HCT116 (cell line): ENCODE data around the gene FGD5. TPM values are rescaled to one million over a fixed set of nuclear protein-coding genes. Genes with fewer than 3 reads are reported as not detected.

ENCODE experiments used
- ATAC-seq: fragments of 200-7000 bp; cut with Tn5 transposase; 2 replicates; pipeline ENCODE4 v1.9.1; 2020; ENCODE audit warnings: mild to moderate bottlenecking, moderate library complexity
- BruUV-seq: library from RNA; stranded (reverse); fragments of 400-500 nt; replicated peaks from 2 replicates; lab custom pipeline; 2021; lab: Mats Ljungman, UMichigan
- CTCF ChIA-PET: fragments of 300-600 bp; sonication (Branson Sonifier 250); formaldehyde crosslinking; loops from one replicate; lab custom pipeline; 2021; ENCODE audit warnings: antibody characterized with exemption; lab: Charles Lee
- POLR2A ChIA-PET: fragments of 300-600, 350-600 bp; sonication (Branson Sonifier 250); formaldehyde crosslinking; loops from one replicate; lab custom pipeline; 2021; ENCODE audit warnings: antibody characterized with exemption; lab: Charles Lee
- RAD21 ChIA-PET, 2 experiments: fragments of 300-600 bp; sonication (Branson Sonifier 250); formaldehyde crosslinking; loops; one replicate each; lab custom pipeline; 2023; ENCODE audit warnings: low total read pairs in 2 of 2; ENCODE audit not compliant: uncharacterized antibody in 2 of 2, unreplicated experiment in 2 of 2, low non-redundant PET in 1 of 2; lab: Charles Lee
- DNase-seq: peaks from one replicate; pipeline ENCODE4 v3.0.0-alpha.2; 2010; ENCODE audit warnings: low read depth, low spot score
- H2AFZ ChIP-seq: fragments of 200-600 bp; shearing (Covaris generic), sonication (generic); 2 replicates; pipeline ENCODE4 v1.6.1; 2017; ENCODE audit warnings: low read depth, mixed run types, mixed read lengths, antibody characterized with exemption, low read length; ENCODE audit not compliant: poor library complexity, severe bottlenecking
- H3K27ac ChIP-seq: 2 replicates; pipeline ENCODE4 v1.5.1; 2012; ENCODE audit warnings: low read depth, low read length
- H3K27me3 ChIP-seq: fragments of 200-600 bp; sonication (generic); 2 replicates; pipeline ENCODE4 v1.6.1; 2016; ENCODE audit warnings: mixed run types, low read length, mixed read lengths; ENCODE audit not compliant: insufficient read depth
- H3K36me3 ChIP-seq, 2 experiments: fragments of 200-500 bp in 1 of 2; fragments of 200-600 bp in 1 of 2; sonication (Bioruptor generic) in 1 of 2; sonication (generic) in 1 of 2; 2 replicates each; pipeline versions ENCODE4 v1.5.1 to v1.6.1; 2014 to 2016; ENCODE audit warnings: low read length in 2 of 2, inconsistent platforms in 1 of 2, mixed read lengths in 1 of 2, mixed run types in 1 of 2; ENCODE audit not compliant: insufficient read depth in 2 of 2, control insufficient read depth in 1 of 2
- H3K4me1 ChIP-seq, 2 experiments: fragments of 200-600 bp in 1 of 2; sonication (generic) in 1 of 2; 2 replicates each; pipeline versions ENCODE4 v1.5.1 to v1.6.1; 2012 to 2017; ENCODE audit warnings: low read length in 2 of 2, inconsistent platforms in 1 of 2, mild to moderate bottlenecking in 1 of 2, mixed read lengths in 1 of 2, mixed run types in 1 of 2, moderate library complexity in 1 of 2; ENCODE audit not compliant: insufficient read depth in 2 of 2, control insufficient read depth in 1 of 2
- H3K4me2 ChIP-seq: fragments of 200-600 bp; sonication (generic); 2 replicates; pipeline ENCODE4 v1.6.1; 2017; ENCODE audit warnings: mixed run types, low read length, mixed read lengths
- H3K4me3 ChIP-seq, 2 experiments: fragments of 200-600 bp in 1 of 2; sonication (generic) in 1 of 2; replicated peaks in 1 of 2; 2 replicates each; pipeline ENCODE4 v1.5.1; 2011 to 2016; ENCODE audit warnings: low read length in 2 of 2, control low read depth in 1 of 2, low read depth in 1 of 2, mild to moderate bottlenecking in 1 of 2, mixed read lengths in 1 of 2, mixed run types in 1 of 2
- H3K79me2 ChIP-seq: fragments of 200-600 bp; sonication (generic); 2 replicates; pipeline ENCODE4 v1.6.1; 2017; ENCODE audit warnings: mild to moderate bottlenecking, mixed run types, low read length, moderate library complexity, mixed read lengths; ENCODE audit not compliant: insufficient read depth
- H3K9ac ChIP-seq: fragments of 200-600 bp; sonication (generic); 2 replicates; pipeline ENCODE4 v1.6.1; 2016; ENCODE audit warnings: low read length, mixed read lengths
- H3K9me2 ChIP-seq: fragments of 200-600 bp; sonication (generic), shearing (Covaris generic); 2 replicates; pipeline ENCODE4 v1.6.1; 2017; ENCODE audit warnings: mixed run types, mild to moderate bottlenecking, moderate library complexity; ENCODE audit not compliant: insufficient read depth
- H3K9me3 ChIP-seq, 2 experiments: fragments of 200-500 bp in 1 of 2; fragments of 200-600 bp in 1 of 2; sonication (Bioruptor generic) in 1 of 2; sonication (generic) in 1 of 2; 2 replicates each; pipeline ENCODE4 v1.6.1; 2014 to 2017; ENCODE audit warnings: low read length in 2 of 2, mixed read lengths in 2 of 2, inconsistent platforms in 1 of 2, low read depth in 1 of 2, mild to moderate bottlenecking in 1 of 2, mixed run types in 1 of 2, moderate library complexity in 1 of 2; ENCODE audit not compliant: control insufficient read depth in 1 of 2, insufficient read depth in 1 of 2
- H4K20me1 ChIP-seq: fragments of 200-600 bp; sonication (generic), shearing (Covaris generic); 2 replicates; pipeline ENCODE4 v1.6.1; 2017; ENCODE audit warnings: mixed run types, mild to moderate bottlenecking, moderate library complexity; ENCODE audit not compliant: insufficient read depth
- CBX3 ChIP-seq: IDR thresholded peaks from 2 replicates; pipeline ENCODE4 v1.6.1; 2012; ENCODE audit warnings: low read depth
- CTCF ChIP-seq, 3 experiments: fragments of 200-600 bp in 1 of 3; sonication (generic) in 1 of 3; IDR thresholded peaks in 2 of 3; conservative IDR thresholded peaks in 1 of 3; 2 replicates each; pipeline ENCODE4 v1.5.1; 2012 to 2017; ENCODE audit warnings: low read depth in 2 of 3, low read length in 2 of 3, antibody characterized with exemption in 1 of 3, borderline replicate concordance in 1 of 3, control low read depth in 1 of 3, mild to moderate bottlenecking in 1 of 3, mixed read lengths in 1 of 3, mixed run types in 1 of 3, moderate library complexity in 1 of 3; ENCODE audit not compliant: insufficient read depth in 1 of 3
- FOSL1 ChIP-seq: IDR thresholded peaks from 2 replicates; pipeline ENCODE4 v1.6.1; 2012; ENCODE audit warnings: low read depth
- JUND ChIP-seq: IDR thresholded peaks from 2 replicates; pipeline ENCODE4 v1.6.1; 2012
- MAX ChIP-seq: IDR thresholded peaks from 2 replicates; pipeline ENCODE4 v1.6.1; 2012
- POLR2A ChIP-seq: IDR thresholded peaks from 2 replicates; pipeline ENCODE4 v1.7.0; 2011; ENCODE audit warnings: borderline replicate concordance; ENCODE audit not compliant: insufficient read depth, insufficient read length; ENCODE audit errors: extremely low read depth
- POLR2AphosphoS5 ChIP-seq: IDR thresholded peaks from 2 replicates; pipeline ENCODE4 v1.6.1; 2011; ENCODE audit warnings: mild to moderate bottlenecking, low read depth, low read length, moderate library complexity
- SIN3A ChIP-seq: IDR thresholded peaks from 2 replicates; pipeline ENCODE4 v1.6.1; 2012; ENCODE audit warnings: low read depth
- SP1 ChIP-seq: IDR thresholded peaks from 2 replicates; pipeline ENCODE4 v1.6.1; 2012; ENCODE audit warnings: low read depth
- SRF ChIP-seq: IDR thresholded peaks from 2 replicates; pipeline ENCODE4 v1.6.1; 2012; ENCODE audit warnings: low read depth
- YY1 ChIP-seq: IDR thresholded peaks from 2 replicates; pipeline ENCODE4 v1.6.1; 2011; ENCODE audit warnings: low read length, low read depth, moderate library complexity, mild to moderate bottlenecking; ENCODE audit not compliant: insufficient replicate concordance; ENCODE audit errors: extremely low read depth
- ZBTB33 ChIP-seq: IDR thresholded peaks from 2 replicates; pipeline ENCODE4 v1.6.1; 2011; ENCODE audit warnings: mild to moderate bottlenecking, low read length, moderate library complexity; ENCODE audit not compliant: insufficient replicate concordance; ENCODE audit errors: extremely low read depth
- ZFX ChIP-seq: fragments of 450-650 bp; IDR thresholded peaks from 2 replicates; pipeline ENCODE4 v1.6.1; 2017
- ZNF274 ChIP-seq: fragments of 200-500 bp; sonication (Bioruptor generic); IDR thresholded peaks from 2 replicates; pipeline ENCODE4 v1.6.1; 2014; ENCODE audit warnings: mild to moderate bottlenecking, low read depth, low read length, inconsistent platforms
- intact Hi-C: fragments of 100-400 bp; cut with micrococcal nuclease; formaldehyde crosslinking; loops from 2 replicates; pipeline ENCODE4 v1.10.0; 2022
- total RNA-seq: library from RNA; stranded (reverse); gene quantifications from one replicate; pipeline ENCODE4 v1.2.1, GENCODE V29; 2021; ENCODE audit not compliant: unreplicated experiment

Gene FGD5
- total RNA-seq, 1 experiment from 2014 or later = 0.22 TPM

DNA sequence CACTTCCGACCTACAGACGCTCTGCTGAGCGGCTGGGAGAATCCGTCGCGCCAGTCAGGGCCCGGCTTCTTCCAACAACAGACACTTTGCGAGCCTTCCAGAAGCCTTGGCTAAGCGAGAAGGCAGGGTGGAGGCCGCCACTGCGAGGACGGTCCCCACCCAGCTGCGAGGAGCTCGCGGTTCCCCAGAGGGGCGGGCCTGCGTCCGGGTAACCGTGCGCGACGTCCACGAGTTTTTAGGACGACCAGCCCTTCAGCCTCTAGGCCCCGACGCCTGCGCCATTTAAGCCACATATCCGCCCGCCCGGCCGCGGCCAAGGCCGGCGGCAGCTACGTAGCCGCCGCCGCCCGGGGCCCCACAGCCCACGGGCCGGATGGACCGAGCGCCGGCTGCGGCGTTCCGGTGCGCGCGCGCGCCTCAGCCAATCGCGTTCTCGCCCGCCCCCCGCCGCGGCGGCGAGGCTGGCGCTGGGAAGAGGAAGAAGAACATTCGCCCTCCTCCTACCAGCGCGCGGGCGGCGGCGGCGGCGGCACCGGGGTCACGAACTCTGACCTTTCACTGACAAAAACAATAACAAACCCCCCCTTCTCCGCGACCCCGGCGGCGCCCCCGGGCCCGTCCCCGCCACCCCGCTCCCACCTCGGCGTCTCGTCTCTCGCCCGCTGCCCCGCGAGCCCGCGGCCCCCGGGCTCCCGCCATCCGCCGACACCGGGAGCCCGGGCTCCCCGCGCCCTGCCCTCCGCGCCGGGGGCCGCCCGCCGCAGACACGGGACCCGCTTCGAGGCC, 128.5 kb downstream of the FGD5 start, which contains the start of gene NR2C2:
NR2C2 (plus strand) TSS at position 484 of the 786 bp plus-strand sequence. CDS start 56,332 bp downstream, outside the sequence.
- Histone ChIP-seq H3K9me3 (no peaks in the 10 kb centered on the region), H4K20me1 (no peaks in the 10 kb centered on the region), H3K9ac (peak within 1 kb of the TSS; percentile 80), H3K27ac (peak within 1 kb of the TSS; percentile 96), H3K4me2 (peak within 1 kb of the TSS; percentile 81), H3K27me3 (no peaks in the 10 kb centered on the region), H3K4me1 (peaks cover 9 to 15% of the 10 kb centered on the region in 2 experiments), H3K79me2 (peaks cover 67% of the 10 kb centered on the region), H3K9me2 (no peaks in the 10 kb centered on the region), H3K36me3 (peaks cover 2 to 18% of the 10 kb centered on the region in 2 experiments; a peak in 3 of 4 replicates), H3K4me3 (peak within 1 kb of the TSS; percentile 74 to 79), H2AFZ (no peak within 1 kb of the TSS)
- DNase-seq (peak; percentile 32), ATAC-seq (peak; percentile 74)
- peak; percentile 64 for TF ChIP-seq SIN3A
- TF ChIP-seq CTCF (IDR thresholded peaks at IDR 0.05 in 2 of 3, conservative IDR thresholded peaks at IDR 0.05 in 1 of 3; ENCODE audit: borderline replicate concordance in 1 of 3, insufficient read depth in 1 of 3, low read depth in 2 of 3, low read length in 2 of 3) = no peak
- TF ChIP-seq SP1 = peak; percentile 39; the same call in 1 of the 2 replicates
- no peak for TF ChIP-seq FOSL1
- TF ChIP-seq POLR2AphosphoS5 = peak; percentile 85
- TF ChIP-seq ZBTB33 = no peak
- peak; percentile 87 for TF ChIP-seq ZFX
- TF ChIP-seq POLR2A = peak; percentile 67
- TF ChIP-seq SRF = no peak
- no peak for TF ChIP-seq CBX3
- TF ChIP-seq ZNF274 = no peak
- TF ChIP-seq JUND = no peak
- TF ChIP-seq MAX = peak; percentile 51
- peak; percentile 1 for TF ChIP-seq YY1
- no TSS peak for BruUV-seq
- ChIA-PET CTCF (no interaction called here), POLR2A (interaction anchor here (0.9 kb wide), 1 partner anchor 15 kb away, joined by 3 read pairs; no protein-coding TSS in a partner anchor), RAD21 (no interaction called here)
- intact Hi-C loops = no loop called here
